ENCODE data around the gene SCAI. TPM values are rescaled to one million over a fixed set of nuclear protein-coding genes. Genes with fewer than 3 reads are reported as not detected.
"Not testable (repeated sequence)": the region's sequence is repeated elsewhere in the genome, so short reads cannot be mapped to it uniquely, and the experiment has no call there.

SCAI gene
- polyA plus RNA-seq, 6 donors from 2014 or later, result 1.8 to 8.3 (median 2.7) TPM

DNA sequence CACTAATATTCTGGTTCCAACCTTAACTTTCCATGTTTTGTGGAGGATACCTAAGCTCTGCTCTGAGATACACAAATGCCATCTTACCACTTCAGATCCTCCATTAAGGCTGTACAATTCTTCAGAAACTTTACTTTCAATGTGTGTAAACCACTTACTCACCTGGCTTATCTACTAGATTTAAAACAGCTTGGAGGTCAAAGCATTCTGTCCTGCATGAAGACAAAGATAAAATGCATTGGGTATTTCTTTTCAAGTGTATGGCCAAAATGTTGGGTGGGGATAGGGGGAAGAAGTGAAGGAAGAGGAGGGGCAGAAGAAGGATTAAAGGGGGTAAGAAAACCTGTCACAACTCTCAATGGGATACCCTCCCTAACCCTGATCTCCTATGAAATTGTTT lies 203.4 kb downstream of the SCAI start:
- peak overlapping the region; percentile 96 to 99 (median 98) for H3K27ac Mint-ChIP-seq
- H3K9me3 Mint-ChIP-seq, result no peaks in the 10 kb centered on the region
- DNase-seq, result no peak
- H3K27me3 Mint-ChIP-seq, result no peaks in the 10 kb centered on the region
- peaks cover 0 to 4% of the 10 kb centered on the region in 2 donors for H3K36me3 Mint-ChIP-seq
- H3K4me1 Mint-ChIP-seq, result peaks cover 21 to 50% (median 31%) of the 10 kb centered on the region in 3 donors
- ATAC-seq (ENCODE audit: low read depth in 2 of 2), result no peak
- peak overlapping the region; percentile 87 to 98 (median 96) for H3K4me3 Mint-ChIP-seq

DNA sequence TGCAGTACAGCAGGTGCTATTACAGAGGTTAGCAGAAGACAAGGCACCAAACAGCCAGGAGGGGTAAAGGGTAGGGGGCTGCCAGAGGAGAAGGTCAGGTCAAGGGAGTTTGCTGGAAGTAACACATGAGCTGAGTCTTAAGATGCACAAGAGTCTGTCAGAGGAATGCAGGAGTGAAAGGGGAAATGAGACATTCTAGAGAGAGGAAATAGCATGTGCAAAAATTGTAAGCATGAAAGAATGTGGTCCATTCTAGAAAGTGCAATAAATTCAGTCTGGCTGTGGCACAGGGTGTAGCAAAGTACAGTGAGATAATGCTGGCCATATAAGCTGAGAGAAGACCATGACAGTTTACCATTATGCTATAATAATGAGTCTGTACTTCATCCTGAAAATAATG lies 209.0 kb downstream of the SCAI start:
- ATAC-seq (ENCODE audit: low read depth in 2 of 2) (peak; percentile 99), DNase-seq (peak; percentile 65)
- Mint-ChIP-seq H3K4me1 (peaks cover 17 to 40% (median 21%) of the 10 kb centered on the region in 3 donors), H3K27ac (peak overlapping the region; percentile 12 to 94 (median 74)), H3K9me3 (no peaks in the 10 kb centered on the region), H3K36me3 (peaks cover 0 to 4% of the 10 kb centered on the region in 2 donors), H3K27me3 (no peaks in the 10 kb centered on the region), H3K4me3 (peak overlapping the region; percentile 21 to 75 (median 52))

DNA sequence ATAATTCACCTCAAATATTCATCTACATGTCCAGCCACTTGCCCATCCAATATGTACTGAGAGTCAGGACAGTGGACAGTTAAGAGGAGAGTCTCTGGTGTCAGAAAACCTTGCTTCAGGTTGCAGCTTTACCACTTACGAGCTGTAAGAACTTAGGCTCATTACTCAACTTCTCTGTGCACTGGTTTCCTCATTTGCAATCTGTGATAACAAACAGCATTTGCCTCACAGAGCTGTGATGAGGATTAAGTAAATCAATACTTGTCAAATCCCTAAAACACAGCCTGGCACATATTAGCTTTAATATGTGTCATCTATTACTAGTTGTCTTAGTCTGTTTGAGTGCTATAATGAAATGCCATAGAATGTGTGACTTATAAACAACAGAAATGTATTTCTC lies 211.0 kb downstream of the SCAI start:
- peaks cover 13 to 28% (median 14%) of the 10 kb centered on the region in 3 donors for H3K4me1 Mint-ChIP-seq
- H3K9me3 Mint-ChIP-seq, result no peaks in the 10 kb centered on the region
- H3K36me3 Mint-ChIP-seq, result peaks cover 0 to 5% of the 10 kb centered on the region in 2 donors
- DNase-seq (no peak), ATAC-seq (ENCODE audit: low read depth in 2 of 2) (no peak)
- no peak overlapping the region for H3K4me3 Mint-ChIP-seq
- peak overlapping the region in 1 of 6 donors; percentile 33 for H3K27ac Mint-ChIP-seq
- H3K27me3 Mint-ChIP-seq, result no peaks in the 10 kb centered on the region

DNA sequence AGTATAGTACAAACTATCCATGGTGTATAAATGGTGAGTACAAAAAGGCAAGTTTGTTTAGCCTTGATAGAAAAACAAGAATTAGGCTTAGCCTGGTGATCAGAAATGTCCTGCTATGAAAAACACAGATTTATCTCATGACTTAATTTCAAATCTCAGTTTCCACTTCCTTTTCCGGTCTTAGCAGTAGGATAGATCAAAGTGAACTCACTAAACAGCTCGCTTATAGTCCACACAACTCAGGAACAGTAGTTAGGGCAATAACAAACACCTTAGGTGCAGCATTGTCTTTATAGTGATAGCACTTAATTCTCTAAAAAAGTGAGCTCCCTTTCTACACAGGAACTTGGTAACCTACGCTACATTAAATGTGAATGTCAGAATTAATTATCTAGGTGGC lies 213.9 kb downstream of the SCAI start:
- Mint-ChIP-seq H3K4me3 (no peak overlapping the region), H3K4me1 (peaks cover 9 to 10% (median 10%) of the 10 kb centered on the region in 3 donors), H3K27me3 (no peaks in the 10 kb centered on the region), H3K9me3 (no peaks in the 10 kb centered on the region), H3K36me3 (peaks cover 8 to 16% of the 10 kb centered on the region in 2 donors), H3K27ac (peak overlapping the region in 1 of 6 donors; percentile 47)
- ATAC-seq (ENCODE audit: low read depth in 2 of 2), result no peak
- no peak for DNase-seq

DNA sequence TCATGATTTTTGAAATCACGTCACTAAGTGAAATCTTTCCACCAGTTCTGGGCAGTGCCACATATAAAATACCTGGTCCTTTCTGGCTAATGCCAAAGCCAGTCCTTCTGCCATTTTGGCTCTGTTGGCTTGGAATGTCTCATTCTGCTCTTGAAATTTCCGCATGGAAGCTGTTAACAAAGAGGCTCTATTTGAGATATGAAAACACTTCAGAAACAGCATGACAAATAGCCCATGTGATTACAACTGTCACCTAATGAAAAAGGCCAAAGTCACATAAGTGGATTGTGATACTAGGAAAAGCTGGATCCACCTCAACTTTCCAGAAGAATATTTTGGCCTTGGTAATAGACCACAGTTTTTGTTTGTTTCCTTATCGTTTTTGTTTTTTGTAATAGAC lies 215.2 kb downstream of the SCAI start:
- Mint-ChIP-seq H3K9me3 (no peaks in the 10 kb centered on the region), H3K36me3 (peaks cover 8 to 16% of the 10 kb centered on the region in 2 donors), H3K27ac (no peak overlapping the region), H3K27me3 (no peaks in the 10 kb centered on the region), H3K4me1 (no peaks in the 10 kb centered on the region), H3K4me3 (no peak overlapping the region)
- ATAC-seq (ENCODE audit: low read depth in 2 of 2), result no peak
- no peak for DNase-seq

DNA sequence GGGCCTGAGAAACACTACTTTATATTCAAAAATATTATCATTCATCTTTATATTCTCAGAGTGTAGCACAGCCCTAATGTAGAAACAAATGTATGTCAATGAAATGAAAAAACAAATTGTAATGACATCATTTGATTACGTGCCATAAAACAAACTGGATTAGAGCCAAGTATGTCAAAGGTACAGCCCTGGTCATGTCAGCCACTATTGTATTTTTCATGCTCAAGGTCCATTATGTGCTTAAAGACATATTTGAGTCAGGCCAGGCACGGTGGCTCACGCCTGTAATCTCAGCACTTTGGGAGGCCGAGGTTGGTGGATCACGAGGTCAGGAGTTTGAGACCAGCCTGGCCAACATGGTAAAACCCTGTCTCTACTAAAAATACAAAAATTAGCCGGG lies 222.9 kb downstream of the SCAI start:
- H3K4me3 Mint-ChIP-seq; ATAC-seq (ENCODE audit: low read depth in 2 of 2); H3K4me1 Mint-ChIP-seq; DNase-seq; H3K27me3 Mint-ChIP-seq; H3K9me3 Mint-ChIP-seq; H3K36me3 Mint-ChIP-seq: not testable (repeated sequence)
- H3K27ac Mint-ChIP-seq, result peak overlapping the region in 1 of 6 donors; percentile 38

DNA sequence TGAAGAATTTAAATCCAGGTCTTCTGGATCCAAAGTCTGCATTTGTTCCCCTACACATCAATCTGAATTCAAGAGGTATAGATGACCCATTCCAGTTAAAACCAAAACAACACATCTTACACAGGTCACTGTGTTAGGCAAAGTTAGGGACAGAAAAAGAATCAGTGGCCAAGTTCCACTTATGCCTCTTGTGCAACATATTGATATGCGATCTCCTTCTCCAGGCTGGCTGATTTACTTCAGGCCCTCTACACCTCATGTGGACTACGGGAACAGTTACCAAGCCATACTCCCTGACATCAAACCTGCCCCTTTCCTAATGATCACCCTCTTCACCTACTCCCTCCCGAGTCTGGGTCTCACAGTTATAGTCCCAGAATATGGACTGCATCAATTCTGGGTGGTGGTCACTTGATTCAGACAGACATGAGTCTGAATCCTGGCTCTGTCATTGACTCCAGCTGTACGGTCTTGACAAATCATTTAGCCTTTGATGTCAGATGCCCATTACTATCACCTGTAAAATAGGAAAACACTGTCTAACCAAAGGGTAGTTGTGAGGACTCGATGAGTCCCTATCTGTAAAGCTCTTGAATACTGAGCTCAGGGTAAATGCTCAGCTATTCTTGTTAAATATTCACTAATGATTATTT lies 228.4 kb downstream of the SCAI start:
- peaks cover 28 to 30% of the 10 kb centered on the region in 2 donors for H3K36me3 Mint-ChIP-seq
- ATAC-seq (ENCODE audit: low read depth in 2 of 2) (no peak), DNase-seq (no peak)
- peak overlapping the region in 1 of 6 donors; percentile 45 for H3K27ac Mint-ChIP-seq
- H3K27me3 Mint-ChIP-seq, result no peaks in the 10 kb centered on the region
- no peak overlapping the region for H3K4me3 Mint-ChIP-seq
- H3K4me1 Mint-ChIP-seq, result no peaks in the 10 kb centered on the region
- no peaks in the 10 kb centered on the region for H3K9me3 Mint-ChIP-seq

DNA sequence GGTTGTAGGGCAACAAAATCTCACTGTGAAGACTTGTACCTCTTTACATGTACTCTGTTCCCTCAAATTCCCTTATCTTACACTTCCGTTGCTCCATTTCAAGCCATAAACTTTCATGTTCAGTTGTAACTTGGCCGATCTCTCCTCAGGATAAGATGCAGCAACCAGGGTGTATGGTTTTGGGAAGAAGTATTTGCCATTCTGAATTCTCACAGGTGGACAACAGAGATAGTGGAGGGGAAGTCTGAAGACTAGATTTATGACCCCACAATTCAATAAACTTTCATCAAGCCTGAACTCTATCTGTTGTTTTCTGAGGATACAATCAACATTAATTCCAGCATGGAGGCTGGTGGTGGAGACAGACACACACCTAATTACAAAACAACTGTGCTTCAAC lies 229.9 kb downstream of the SCAI start:
- Mint-ChIP-seq H3K27me3 (no peaks in the 10 kb centered on the region), H3K27ac (no peak overlapping the region), H3K36me3 (peaks cover 24 to 27% of the 10 kb centered on the region in 2 donors), H3K9me3 (no peaks in the 10 kb centered on the region), H3K4me3 (no peak overlapping the region), H3K4me1 (no peaks in the 10 kb centered on the region)
- DNase-seq, result no peak
- no peak for ATAC-seq (ENCODE audit: low read depth in 2 of 2)

DNA sequence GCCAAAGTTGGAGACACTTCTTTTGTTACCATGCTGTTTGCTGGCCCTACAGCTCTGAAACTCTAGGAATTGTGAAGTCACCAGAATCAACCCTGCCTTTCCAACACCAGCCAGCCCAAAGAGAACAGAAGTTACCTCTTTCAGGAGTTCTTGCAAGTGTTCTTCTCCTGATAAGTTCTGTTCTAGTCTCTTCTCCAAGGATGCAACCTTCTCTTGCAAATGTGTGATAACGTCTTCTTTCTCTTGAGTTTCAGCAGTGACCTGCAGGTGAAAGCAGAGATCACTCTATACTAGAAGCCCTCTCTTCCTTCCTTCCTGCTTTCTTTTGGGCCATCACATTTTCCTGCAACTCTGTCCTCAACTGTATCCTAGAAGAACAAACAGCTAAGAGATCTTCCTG lies 231.6 kb downstream of the SCAI start:
- ATAC-seq (ENCODE audit: low read depth in 2 of 2) (no peak), DNase-seq (no peak)
- no peaks in the 10 kb centered on the region for H3K27me3 Mint-ChIP-seq
- H3K27ac Mint-ChIP-seq, result peak overlapping the region in 1 of 6 donors; percentile 69
- no peak overlapping the region for H3K4me3 Mint-ChIP-seq
- H3K36me3 Mint-ChIP-seq, result peaks cover 23 to 28% of the 10 kb centered on the region in 2 donors
- no peaks in the 10 kb centered on the region for H3K4me1 Mint-ChIP-seq
- no peaks in the 10 kb centered on the region for H3K9me3 Mint-ChIP-seq

DNA sequence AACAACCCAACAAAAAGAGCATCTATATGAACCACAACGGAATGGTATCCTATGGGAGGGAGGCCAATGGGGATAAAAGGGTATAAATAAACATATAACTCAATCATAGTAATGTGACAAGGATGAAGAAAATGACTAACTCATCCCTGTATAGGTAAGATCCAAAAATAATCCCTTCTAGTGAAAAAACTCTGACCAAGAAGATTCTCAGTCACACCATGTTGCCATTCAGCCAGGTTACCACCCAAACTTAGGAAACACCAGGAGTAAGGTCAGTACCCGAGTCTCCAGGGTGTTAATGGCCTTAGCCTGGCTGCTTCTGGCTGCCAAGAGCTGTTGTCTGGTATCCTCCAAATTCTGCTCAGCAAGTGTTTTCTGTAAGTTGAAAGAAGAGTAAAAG lies 235.2 kb downstream of the SCAI start:
- no peak overlapping the region for H3K4me3 Mint-ChIP-seq
- no peak for ATAC-seq (ENCODE audit: low read depth in 2 of 2)

DNA sequence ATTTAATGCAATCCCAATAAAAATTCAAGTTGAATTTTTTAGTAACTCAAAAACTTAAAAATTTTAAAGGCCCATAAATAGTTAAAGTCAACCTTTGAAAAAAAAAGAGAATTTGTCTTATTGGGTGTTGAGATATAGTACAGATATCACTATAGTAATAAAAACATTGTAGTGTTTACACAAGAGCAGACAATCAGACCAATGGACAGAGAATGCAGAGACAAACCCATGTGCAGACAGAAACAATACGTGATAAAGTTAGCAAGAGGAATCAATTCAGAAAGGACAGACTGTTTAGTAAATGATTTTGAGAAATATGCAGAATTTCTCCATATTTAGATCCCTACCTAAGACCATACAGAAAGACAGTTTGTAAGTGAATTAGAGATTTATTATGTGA lies 236.4 kb downstream of the SCAI start:
- H3K27ac Mint-ChIP-seq, result no peak overlapping the region
- ATAC-seq (ENCODE audit: low read depth in 2 of 2) (no peak), DNase-seq (no peak)
- no peaks in the 10 kb centered on the region for H3K27me3 Mint-ChIP-seq
- H3K4me3 Mint-ChIP-seq, result no peak overlapping the region
- peaks cover 0 to 4% (median 0%) of the 10 kb centered on the region in 3 donors for H3K4me1 Mint-ChIP-seq
- H3K36me3 Mint-ChIP-seq, result peaks cover 21 to 22% of the 10 kb centered on the region in 2 donors
- H3K9me3 Mint-ChIP-seq, result no peaks in the 10 kb centered on the region

More for the DNA sequence above, 235.2 kb downstream of the SCAI start:
- Mint-ChIP-seq H3K27me3 (no peaks in the 10 kb centered on the region), H3K4me1 (peaks cover 0 to 4% (median 0%) of the 10 kb centered on the region in 3 donors), H3K36me3 (peaks cover 22% of the 10 kb centered on the region in 2 donors), H3K9me3 (no peaks in the 10 kb centered on the region), H3K27ac (peak overlapping the region in 4 of 6 donors; percentile 22 to 48 (median 36))
- DNase-seq, result no peak

DNA sequence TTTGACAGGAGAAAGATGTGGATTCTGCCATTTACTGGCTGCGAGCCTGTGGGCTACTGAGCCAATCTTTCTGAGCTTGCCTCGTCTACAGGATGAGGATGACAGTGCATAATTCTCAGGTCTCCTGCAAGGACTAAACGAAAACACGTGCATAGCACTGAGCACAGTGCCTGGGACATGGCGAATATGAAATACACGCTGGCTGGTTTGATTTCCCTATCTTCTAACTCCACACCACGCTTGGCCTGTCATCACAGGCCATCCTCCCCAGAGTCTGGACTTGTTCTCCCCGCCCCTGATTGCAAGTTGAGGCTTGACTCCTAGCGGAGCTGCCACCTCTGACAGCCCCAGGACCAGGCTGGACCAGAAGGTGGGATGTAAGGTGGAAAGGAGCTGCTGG lies 243.5 kb downstream of the SCAI start:
- H3K9me3 Mint-ChIP-seq, result no peaks in the 10 kb centered on the region

DNA sequence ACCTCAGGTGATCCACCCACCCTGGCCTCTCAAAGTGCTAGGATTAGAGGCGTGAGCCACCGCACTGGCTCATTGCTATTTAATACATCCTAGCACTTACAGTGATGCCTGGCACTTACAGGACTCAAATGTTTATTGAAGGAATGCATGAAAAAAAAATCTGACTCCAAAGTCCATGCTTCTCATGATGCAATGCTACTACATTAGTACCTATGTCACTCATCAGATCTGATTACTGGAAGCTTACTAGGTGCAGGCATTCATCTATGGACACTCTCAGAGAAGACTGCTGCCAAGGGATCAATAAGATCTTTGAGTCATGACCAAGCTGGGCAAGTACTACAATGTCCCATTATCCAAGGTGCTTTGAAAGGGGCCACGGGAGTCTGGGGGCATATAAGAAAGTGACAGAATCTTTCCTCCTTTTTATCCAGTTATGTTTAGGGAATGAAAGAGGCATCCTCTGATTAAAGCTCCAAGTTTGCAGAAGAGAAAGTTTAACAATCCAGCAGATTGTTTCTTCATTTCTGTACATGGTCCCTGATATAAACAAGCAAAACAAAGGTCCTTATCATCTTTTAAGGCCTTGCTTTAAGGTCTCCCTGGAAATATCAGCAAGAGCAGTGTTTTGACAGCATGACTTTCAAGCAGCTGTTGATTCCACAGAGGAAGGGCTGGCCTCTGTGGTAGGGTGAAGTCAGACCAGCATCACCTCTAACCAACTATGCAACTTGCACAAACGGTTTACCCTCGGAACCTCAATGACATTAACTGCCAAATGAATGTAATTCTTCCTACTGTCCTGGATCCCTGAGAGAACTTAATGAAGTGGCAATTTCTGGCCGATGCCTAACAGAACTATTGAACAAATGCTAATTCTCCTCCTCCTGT lies 245.5 kb downstream of the SCAI start:
- peaks cover 11 to 35% of the 10 kb centered on the region in 2 donors for H3K36me3 Mint-ChIP-seq
- H3K4me1 Mint-ChIP-seq, result peaks cover 13 to 16% (median 15%) of the 10 kb centered on the region in 3 donors
- H3K27me3 Mint-ChIP-seq, result no peaks in the 10 kb centered on the region
- no peak overlapping the region for H3K4me3 Mint-ChIP-seq
- no peaks in the 10 kb centered on the region for H3K9me3 Mint-ChIP-seq
- no peak for DNase-seq
- H3K27ac Mint-ChIP-seq, result no peak overlapping the region
- ATAC-seq (ENCODE audit: low read depth in 2 of 2), result no peak

More for the DNA sequence above, 243.5 kb downstream of the SCAI start:
- no peak for ATAC-seq (ENCODE audit: low read depth in 2 of 2)
- peak overlapping the region in 1 of 6 donors; percentile 41 for H3K27ac Mint-ChIP-seq
- no peak for DNase-seq
- H3K36me3 Mint-ChIP-seq, result peaks cover 15 to 26% of the 10 kb centered on the region in 2 donors
- H3K27me3 Mint-ChIP-seq, result no peaks in the 10 kb centered on the region
- peaks cover 10 to 16% (median 11%) of the 10 kb centered on the region in 3 donors for H3K4me1 Mint-ChIP-seq
- peak overlapping the region in 1 of 8 donors; percentile 10 for H3K4me3 Mint-ChIP-seq

Data from naive B cell (primary cell).